Astrocyte of the cerebellum (primary cell): ENCODE measurements around the gene RBM8A.

Experiments used
- DNase-seq: peaks from one replicate; pipeline ENCODE4 v3.0.0-alpha.2; 2011; ENCODE audit warnings: low read depth
- H3K4me3 ChIP-seq: 2 replicates; pipeline ENCODE4 v1.5.1; 2011; ENCODE audit warnings: mild to moderate bottlenecking, low read depth, low read length, moderate library complexity
- CTCF ChIP-seq: IDR thresholded peaks from 2 replicates; pipeline ENCODE4 v1.5.1; 2012; ENCODE audit warnings: low read length, low read depth, moderate library complexity, mild to moderate bottlenecking; ENCODE audit errors: missing control alignments
- in situ Hi-C: cut with HindIII; loops from 2 replicates; pipeline ENCODE4 v1.10.0; 2017; ENCODE audit warnings: low sequenced_read_pairs

Gene RBM8A

DNA sequence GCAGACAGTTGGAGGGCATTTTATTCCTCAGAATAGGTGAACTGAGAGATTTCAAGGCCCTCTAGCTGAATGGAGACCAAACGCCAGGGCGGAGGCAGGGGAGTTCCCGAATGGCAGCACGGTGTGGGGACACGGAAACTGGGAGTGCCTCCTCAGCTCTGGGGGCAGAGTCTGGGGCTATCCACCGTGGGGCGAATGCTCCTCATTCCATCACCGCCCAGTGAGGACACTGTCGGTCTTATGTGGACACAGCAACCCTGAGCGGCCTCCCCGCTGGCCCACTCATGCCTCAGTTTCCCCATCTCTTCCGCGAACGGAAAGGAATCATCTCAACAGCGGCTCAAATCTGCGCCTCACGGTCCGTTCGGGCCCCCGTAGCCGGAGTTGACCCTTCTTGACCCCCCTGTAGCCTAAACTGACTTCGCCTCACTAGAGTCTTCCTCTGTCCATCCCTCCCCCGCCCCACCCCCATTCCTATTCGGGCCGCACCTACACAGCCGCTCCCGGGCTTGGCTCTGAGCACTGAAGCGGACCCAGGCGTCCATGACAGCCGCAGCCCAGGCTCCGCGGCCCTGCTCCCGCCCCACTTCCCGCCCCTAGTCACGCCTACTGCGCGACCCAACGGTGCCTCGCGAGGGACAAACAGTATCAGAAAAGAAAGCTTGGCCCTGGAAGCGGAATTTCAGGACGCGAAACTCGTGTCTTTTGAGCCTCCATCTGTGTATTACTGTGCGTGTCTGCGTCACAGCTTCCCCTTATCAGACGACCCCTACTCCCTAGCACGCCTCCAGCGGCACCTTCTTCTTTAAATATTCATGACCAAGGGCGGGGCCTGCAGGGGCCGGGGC, 8.9 kb downstream of the RBM8A start, which contains the start of gene PEX11B:
TSS of gene PEX11B (minus strand) at position 574 of the 848 bp plus-strand sequence. CDS start at position 545, 29 bp downstream.
- H3K4me3 ChIP-seq: peak within 1 kb of the TSS; percentile 94
- peak; percentile 63 for DNase-seq
- in situ Hi-C loops: no loop called here
- no peak for TF ChIP-seq CTCF

DNA sequence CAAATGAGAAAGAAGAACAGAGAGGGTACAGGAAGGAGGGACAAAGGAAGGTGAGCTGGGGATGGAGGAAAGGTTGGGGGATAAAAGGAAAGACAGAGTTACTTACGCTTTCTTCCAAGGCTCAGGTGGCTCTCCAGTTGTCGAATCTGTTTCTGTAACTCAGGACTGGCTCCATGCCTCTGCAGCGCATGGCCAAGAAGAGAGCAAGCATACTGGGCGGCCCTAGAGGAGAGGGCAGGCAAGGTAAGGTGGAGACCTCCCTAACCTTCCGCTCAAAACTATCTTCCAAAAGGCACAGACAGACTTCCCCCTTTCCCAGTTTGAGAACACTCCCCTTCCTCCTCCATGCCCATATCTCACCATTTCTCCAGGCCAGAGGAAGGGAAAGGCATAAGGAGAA, 9.7 kb downstream of the RBM8A start:
- in situ Hi-C loops: no loop called here
- no peak for TF ChIP-seq CTCF
- no peak for DNase-seq

GRCh38 chr1:145916745-145917144, 10.5 kb downstream of the RBM8A start:
- no peak for TF ChIP-seq CTCF
- in situ Hi-C loops: no loop called here
- no peak overlapping the region for H3K4me3 ChIP-seq
- no peak for DNase-seq

More for the DNA sequence above, 9.7 kb downstream of the RBM8A start:
- peak overlapping the region; percentile 94 for H3K4me3 ChIP-seq

- in situ Hi-C loops: no loop called here
- no peak for TF ChIP-seq CTCF
- no peak for DNase-seq
- H3K4me3 ChIP-seq: no peak overlapping the region
Observed at GRCh38 chr1:145912128-145912641, 15.1 kb downstream of the RBM8A start.

DNA sequence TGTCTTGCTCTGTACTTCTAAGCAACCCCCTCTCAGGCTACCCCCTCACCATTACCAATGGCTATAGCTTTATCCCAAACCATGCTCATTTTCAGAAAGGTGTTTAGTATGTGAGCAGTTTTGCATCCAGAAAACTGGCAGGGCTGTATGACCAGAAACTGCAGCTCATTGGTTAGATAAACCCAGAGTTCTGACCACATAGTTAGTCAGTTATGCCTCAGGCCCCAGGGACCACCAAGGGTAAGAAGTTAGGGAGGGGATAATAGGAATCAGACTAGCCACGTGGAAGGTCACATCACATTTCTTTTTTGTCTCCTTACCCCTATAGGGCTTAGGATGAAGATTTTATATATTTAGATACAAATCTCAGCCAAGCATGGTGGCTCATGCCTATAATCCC, 18.6 kb downstream of the RBM8A start:
- TF ChIP-seq CTCF: no peak
- in situ Hi-C loops: no loop called here
- no peak for DNase-seq
- H3K4me3 ChIP-seq: peak overlapping the region; percentile 26

GRCh38 chr1:145906954-145907753, 20.1 kb downstream of the RBM8A start:
- no peak for DNase-seq
- H3K4me3 ChIP-seq: no peak overlapping the region
- in situ Hi-C loops: no loop called here
- no peak for TF ChIP-seq CTCF
